Fibroblast of lung (primary cell): ENCODE measurements around the gene CLEC11A. TPM values are rescaled to one million over a fixed set of nuclear protein-coding genes. Genes with fewer than 3 reads are reported as not detected.
A peak's percentile ranks its signal among the peaks of the same experiment; 100 is the strongest.

Source experiments
- DNase-seq, 2 donors: peaks; one replicate each; pipeline versions ENCODE4 v3.0.0 to v3.0.0-alpha.2; 2010; ENCODE audit warnings: low read depth in 2 of 2
- H2AFZ ChIP-seq: 2 replicates; pipeline ENCODE4 v1.5.1; 2012; ENCODE audit warnings: low read length, control low read depth, inconsistent platforms
- H3K27ac ChIP-seq: 2 replicates; pipeline ENCODE4 v1.5.1; 2011; ENCODE audit warnings: low read length, control low read depth; ENCODE audit not compliant: insufficient read depth
- H3K27me3 ChIP-seq: 2 replicates; pipeline ENCODE4 v1.5.1; 2011; ENCODE audit warnings: mild to moderate bottlenecking, low read length; ENCODE audit not compliant: control insufficient read depth, insufficient read depth
- H3K36me3 ChIP-seq: 2 replicates; pipeline ENCODE4 v1.5.1; 2011; ENCODE audit warnings: low read length; ENCODE audit not compliant: control insufficient read depth, insufficient read depth
- H3K4me1 ChIP-seq: 2 replicates; pipeline ENCODE4 v1.5.1; 2011; ENCODE audit warnings: low read length; ENCODE audit not compliant: control insufficient read depth, insufficient read depth; ENCODE audit errors: extremely low read depth
- H3K4me2 ChIP-seq: 2 replicates; pipeline ENCODE4 v1.5.1; 2011; ENCODE audit warnings: low read length, control low read depth; ENCODE audit not compliant: insufficient read depth; ENCODE audit errors: extremely low read depth
- H3K4me3 ChIP-seq, 4 experiments: fragments of 200-600 bp in 1 of 4; sonication (generic) in 1 of 4; replicated peaks in 1 of 4; 2 replicates each; pipeline ENCODE4 v1.5.1; 2011 to 2016; ENCODE audit warnings: low read length in 4 of 4, low read depth in 3 of 4, mild to moderate bottlenecking in 3 of 4, control low read depth in 2 of 4, inconsistent platforms in 1 of 4, mixed read lengths in 1 of 4; ENCODE audit not compliant: insufficient read depth in 1 of 4; ENCODE audit errors: control extremely low read depth in 1 of 4
- H3K79me2 ChIP-seq: 2 replicates; pipeline ENCODE4 v1.5.1; 2012; ENCODE audit warnings: mild to moderate bottlenecking, low read length, inconsistent platforms; ENCODE audit not compliant: control insufficient read depth, insufficient read depth
- H3K9ac ChIP-seq: 2 replicates; pipeline ENCODE4 v1.5.1; 2011; ENCODE audit warnings: mild to moderate bottlenecking, low read length, control low read depth; ENCODE audit not compliant: insufficient read depth
- H3K9me3 ChIP-seq: 2 replicates; pipeline ENCODE4 v1.5.1; 2012; ENCODE audit warnings: low read depth, low read length; ENCODE audit not compliant: control insufficient read depth, insufficient read depth
- H4K20me1 ChIP-seq: 2 replicates; pipeline ENCODE4 v1.5.1; 2011; ENCODE audit warnings: low read length; ENCODE audit not compliant: control insufficient read depth, insufficient read depth; ENCODE audit errors: extremely low read depth
- CTCF ChIP-seq, 2 donors: IDR thresholded peaks in 1 of 2; conservative IDR thresholded peaks in 1 of 2; 1 replicate in 1 of 2; 2 replicates in 1 of 2; pipeline ENCODE4 v1.5.1; 2011 to 2012; ENCODE audit warnings: low read length in 2 of 2, control low read depth in 1 of 2, inconsistent platforms in 1 of 2, low read depth in 1 of 2, mild to moderate bottlenecking in 1 of 2
- EZH2 ChIP-seq: IDR thresholded peaks from 2 replicates; pipeline ENCODE4 v1.5.1; 2012; ENCODE audit warnings: low read length, control low read depth, mild to moderate bottlenecking; ENCODE audit errors: missing control alignments
- polyA plus RNA-seq, 2 donors: library from polyadenylated mRNA; depleted of rRNA in 1 of 2; stranded (reverse) in 1 of 2; unstranded in 1 of 2; fragments of >200 nt; gene quantifications; 2 replicates each; pipeline ENCODE4 v1.2.1, GENCODE V29; 2011 to 2012; ENCODE audit warnings: missing spikeins in 1 of 2
- total RNA-seq: library from RNA; depleted of rRNA; stranded (reverse); fragments of >200 nt; gene quantifications from 2 replicates; pipeline ENCODE4 v1.2.1, GENCODE V29; 2014

CLEC11A gene
- total and polyA plus RNA-seq, 2 donors (not counting 1 experiment from before 2014, with no cell fraction given), result 22.5 to 69.4 TPM

GRCh38 chr19:50719119-50719435 is 4.1 kb upstream of the CLEC11A start:
- Histone ChIP-seq H3K27me3 (no peaks in the 10 kb centered on the region), H3K9me3 (no peaks in the 10 kb centered on the region), H3K4me2 (peak overlapping the region; percentile 48), H3K36me3 (no peaks in the 10 kb centered on the region), H3K9ac (no peak overlapping the region), H3K4me1 (peaks cover 18% of the 10 kb centered on the region), H3K4me3 (peak overlapping the region in 3 of 4 experiments; percentile 17 to 60 (median 32)), H3K27ac (no peak overlapping the region), H3K79me2 (peaks cover 4% of the 10 kb centered on the region), H2AFZ (no peak overlapping the region), H4K20me1 (no peaks in the 10 kb centered on the region)
- no peak for DNase-seq
- TF ChIP-seq CTCF (conservative IDR thresholded peaks at IDR 0.05 in 1 of 2, IDR thresholded peaks at IDR 0.05 in 1 of 2; ENCODE audit: low read depth in 1 of 2, low read length in 2 of 2) (no peak), EZH2 (no peak)

GRCh38 chr19:50719566-50719965 is 3.6 kb upstream of the CLEC11A start, which contains the start of gene SHANK1:
Gene SHANK1 (minus strand): TSS chr19:50719802. CDS start chr19:50716919, 2,883 bp downstream.
- peak within 1 kb of the TSS in 3 of 4 experiments; percentile 32 to 60 (median 32) for H3K4me3 ChIP-seq
- H2AFZ ChIP-seq, result no peak within 1 kb of the TSS

DNA sequence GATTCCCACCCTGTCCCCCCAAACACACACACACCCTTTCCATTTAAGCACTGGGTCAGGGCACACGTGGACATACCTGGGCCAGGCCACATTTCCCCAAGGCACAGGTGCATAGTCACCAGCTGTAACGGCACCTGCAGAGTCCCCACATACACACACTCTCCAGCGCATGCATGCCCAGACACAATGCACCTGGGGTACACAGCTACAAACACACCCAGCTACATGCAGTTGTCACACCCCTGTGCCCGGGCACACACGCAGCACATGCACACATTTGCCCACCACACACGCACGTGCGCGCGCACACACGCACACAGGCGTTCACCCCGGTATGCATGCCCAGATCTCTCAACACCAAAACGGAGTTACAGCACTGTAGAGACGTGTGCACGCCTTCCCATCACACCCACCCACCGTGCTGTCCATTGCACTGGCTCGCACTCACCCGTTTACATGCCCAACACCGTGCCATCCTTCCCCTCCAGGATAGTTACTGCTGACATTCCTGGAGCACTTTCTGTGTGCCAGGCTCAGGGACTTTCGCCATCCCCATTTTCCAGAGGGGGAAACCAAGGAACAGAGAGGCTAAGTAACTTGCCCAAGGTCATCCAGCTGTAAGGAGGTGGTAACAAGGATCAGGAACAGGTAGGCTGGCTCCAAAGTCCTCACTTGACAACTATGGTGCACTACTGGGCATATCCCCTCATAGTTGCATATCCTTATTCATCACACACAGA is 2.8 kb upstream of the CLEC11A start:
- H3K4me3 ChIP-seq, result peak overlapping the region in 1 of 4 experiments; percentile 14
- DNase-seq, result no peak
- H3K79me2 ChIP-seq, result peaks cover 6% of the 10 kb centered on the region
- peaks cover 20% of the 10 kb centered on the region for H3K4me1 ChIP-seq
- no peaks in the 10 kb centered on the region for H3K27me3 ChIP-seq
- H3K9me3 ChIP-seq, result no peaks in the 10 kb centered on the region
- no peak overlapping the region for H3K4me2 ChIP-seq
- TF ChIP-seq CTCF (conservative IDR thresholded peaks at IDR 0.05 in 1 of 2, IDR thresholded peaks at IDR 0.05 in 1 of 2; ENCODE audit: low read depth in 1 of 2, low read length in 2 of 2) (no peak), EZH2 (no peak)
- no peaks in the 10 kb centered on the region for H4K20me1 ChIP-seq
- H3K27ac ChIP-seq, result no peak overlapping the region
- H3K36me3 ChIP-seq, result no peaks in the 10 kb centered on the region
- H3K9ac ChIP-seq, result no peak overlapping the region
- H2AFZ ChIP-seq, result no peak overlapping the region

More at GRCh38 chr19:50719566-50719965, 3.6 kb upstream of the CLEC11A start, which contains the start of gene SHANK1:
- peak in 1 of 2 donors; percentile 21 for DNase-seq
- Histone ChIP-seq H3K4me1 (peaks cover 18% of the 10 kb centered on the region), H3K36me3 (no peaks in the 10 kb centered on the region), H3K9me3 (no peaks in the 10 kb centered on the region), H3K27ac (no peak within 1 kb of the TSS), H3K79me2 (peaks cover 4% of the 10 kb centered on the region), H3K4me2 (peak within 1 kb of the TSS; percentile 48), H3K9ac (no peak within 1 kb of the TSS), H3K27me3 (no peaks in the 10 kb centered on the region), H4K20me1 (no peaks in the 10 kb centered on the region)
- TF ChIP-seq EZH2, result no peak
